ENCODE results near the gene NHERF1. TPM values are rescaled to one million over a fixed set of nuclear protein-coding genes. Genes with fewer than 3 reads are reported as not detected.

Gene NHERF1
- total and polyA plus RNA-seq, 2 of the 13 experiments (the other 11 are each of a cell fraction or from before 2014, with no cell fraction given), result 169 to 269 TPM

DNA sequence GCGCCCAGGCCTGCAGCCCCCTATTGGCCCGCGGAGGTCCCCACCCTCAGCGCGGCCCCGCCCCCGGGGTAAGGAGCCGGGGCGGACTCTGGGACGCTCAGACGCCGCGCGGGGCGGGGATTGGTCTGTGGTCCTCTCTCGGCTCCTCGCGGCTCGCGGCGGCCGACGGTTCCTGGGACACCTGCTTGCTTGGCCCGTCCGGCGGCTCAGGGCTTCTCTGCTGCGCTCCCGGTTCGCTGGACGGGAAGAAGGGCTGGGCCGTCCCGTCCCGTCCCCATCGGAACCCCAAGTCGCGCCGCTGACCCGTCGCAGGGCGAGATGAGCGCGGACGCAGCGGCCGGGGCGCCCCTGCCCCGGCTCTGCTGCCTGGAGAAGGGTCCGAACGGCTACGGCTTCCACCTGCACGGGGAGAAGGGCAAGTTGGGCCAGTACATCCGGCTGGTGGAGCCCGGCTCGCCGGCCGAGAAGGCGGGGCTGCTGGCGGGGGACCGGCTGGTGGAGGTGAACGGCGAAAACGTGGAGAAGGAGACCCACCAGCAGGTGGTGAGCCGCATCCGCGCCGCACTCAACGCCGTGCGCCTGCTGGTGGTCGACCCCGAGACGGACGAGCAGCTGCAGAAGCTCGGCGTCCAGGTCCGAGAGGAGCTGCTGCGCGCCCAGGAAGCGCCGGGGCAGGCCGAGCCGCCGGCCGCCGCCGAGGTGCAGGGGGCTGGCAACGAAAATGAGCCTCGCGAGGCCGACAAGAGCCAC lies at the start of gene NHERF1 (continued):
- TF ChIP-seq, protein P1, sequence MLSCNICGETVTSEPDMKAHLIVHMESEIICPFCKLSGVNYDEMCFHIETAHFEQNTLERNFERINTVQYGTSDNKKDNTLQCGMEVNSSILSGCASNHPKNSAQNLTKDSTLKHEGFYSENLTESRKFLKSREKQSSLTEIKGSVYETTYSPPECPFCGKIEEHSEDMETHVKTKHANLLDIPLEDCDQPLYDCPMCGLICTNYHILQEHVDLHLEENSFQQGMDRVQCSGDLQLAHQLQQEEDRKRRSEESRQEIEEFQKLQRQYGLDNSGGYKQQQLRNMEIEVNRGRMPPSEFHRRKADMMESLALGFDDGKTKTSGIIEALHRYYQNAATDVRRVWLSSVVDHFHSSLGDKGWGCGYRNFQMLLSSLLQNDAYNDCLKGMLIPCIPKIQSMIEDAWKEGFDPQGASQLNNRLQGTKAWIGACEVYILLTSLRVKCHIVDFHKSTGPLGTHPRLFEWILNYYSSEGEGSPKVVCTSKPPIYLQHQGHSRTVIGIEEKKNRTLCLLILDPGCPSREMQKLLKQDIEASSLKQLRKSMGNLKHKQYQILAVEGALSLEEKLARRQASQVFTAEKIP (CRISPR knock-in tag; IDR thresholded peaks at IDR 0.05; ENCODE audit: borderline replicate concordance), result no peak
- TF ChIP-seq MIER2 (CRISPR knock-in tag; IDR thresholded peaks at IDR 0.05) (no peak), SIN3B (IDR thresholded peaks at IDR 0.05; ENCODE audit: low read length) (no peak; the same call in none of the 2 replicates), ZNF674 (CRISPR knock-in tag; IDR thresholded peaks at IDR 0.05; ENCODE audit: low read depth) (peak; percentile 17; the same call in 1 of the 2 replicates), BRCA1 (CRISPR knock-in tag; IDR thresholded peaks at IDR 0.05) (peak; percentile 94), ZNF543 (CRISPR knock-in tag; IDR thresholded peaks at IDR 0.05) (peak; percentile 79; the same call in 1 of the 2 replicates), KDM5B (CRISPR knock-in tag; IDR thresholded peaks at IDR 0.05; ENCODE audit: borderline replicate concordance) (peak; percentile 92), ZSCAN9 (CRISPR knock-in tag; IDR thresholded peaks at IDR 0.05; ENCODE audit: borderline replicate concordance) (peak; percentile 91), MTA3 (CRISPR knock-in tag; IDR thresholded peaks at IDR 0.05) (no peak), NCOA1 (CRISPR knock-in tag; IDR thresholded peaks at IDR 0.05) (peak; percentile 96), AHR (CRISPR knock-in tag; IDR thresholded peaks at IDR 0.05) (peak; percentile 90), ZSCAN20 (CRISPR knock-in tag; IDR thresholded peaks at IDR 0.05; ENCODE audit: borderline replicate concordance) (peak; percentile 91), ZNF446 (CRISPR knock-in tag; IDR thresholded peaks at IDR 0.05) (peak; percentile 96), TARDBP (CRISPR knock-in tag; IDR thresholded peaks at IDR 0.05) (peak; percentile 51; the same call in 1 of the 2 replicates), SOX6 (IDR thresholded peaks at IDR 0.05) (no peak), SOX6 (CRISPR knock-in tag; IDR thresholded peaks at IDR 0.05) (peak; percentile 64), CCAR2 (optimal IDR thresholded peaks at IDR 0.05; ENCODE audit: low read depth, low read length) (no peak)
- TF ChIP-seq, protein P2, sequence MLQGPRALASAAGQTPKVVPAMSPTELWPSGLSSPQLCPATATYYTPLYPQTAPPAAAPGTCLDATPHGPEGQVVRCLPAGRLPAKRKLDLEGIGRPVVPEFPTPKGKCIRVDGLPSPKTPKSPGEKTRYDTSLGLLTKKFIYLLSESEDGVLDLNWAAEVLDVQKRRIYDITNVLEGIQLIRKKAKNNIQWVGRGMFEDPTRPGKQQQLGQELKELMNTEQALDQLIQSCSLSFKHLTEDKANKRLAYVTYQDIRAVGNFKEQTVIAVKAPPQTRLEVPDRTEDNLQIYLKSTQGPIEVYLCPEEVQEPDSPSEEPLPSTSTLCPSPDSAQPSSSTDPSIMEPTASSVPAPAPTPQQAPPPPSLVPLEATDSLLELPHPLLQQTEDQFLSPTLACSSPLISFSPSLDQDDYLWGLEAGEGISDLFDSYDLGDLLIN (CRISPR knock-in tag; IDR thresholded peaks at IDR 0.05; ENCODE audit: borderline replicate concordance), result peak; percentile 89
- TF ChIP-seq, protein P3, sequence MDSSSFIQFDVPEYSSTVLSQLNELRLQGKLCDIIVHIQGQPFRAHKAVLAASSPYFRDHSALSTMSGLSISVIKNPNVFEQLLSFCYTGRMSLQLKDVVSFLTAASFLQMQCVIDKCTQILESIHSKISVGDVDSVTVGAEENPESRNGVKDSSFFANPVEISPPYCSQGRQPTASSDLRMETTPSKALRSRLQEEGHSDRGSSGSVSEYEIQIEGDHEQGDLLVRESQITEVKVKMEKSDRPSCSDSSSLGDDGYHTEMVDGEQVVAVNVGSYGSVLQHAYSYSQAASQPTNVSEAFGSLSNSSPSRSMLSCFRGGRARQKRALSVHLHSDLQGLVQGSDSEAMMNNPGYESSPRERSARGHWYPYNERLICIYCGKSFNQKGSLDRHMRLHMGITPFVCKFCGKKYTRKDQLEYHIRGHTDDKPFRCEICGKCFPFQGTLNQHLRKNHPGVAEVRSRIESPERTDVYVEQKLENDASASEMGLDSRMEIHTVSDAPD (CRISPR knock-in tag; IDR thresholded peaks at IDR 0.05), result peak; percentile 66; the same call in 1 of the 2 replicates
- TF ChIP-seq, protein P4, sequence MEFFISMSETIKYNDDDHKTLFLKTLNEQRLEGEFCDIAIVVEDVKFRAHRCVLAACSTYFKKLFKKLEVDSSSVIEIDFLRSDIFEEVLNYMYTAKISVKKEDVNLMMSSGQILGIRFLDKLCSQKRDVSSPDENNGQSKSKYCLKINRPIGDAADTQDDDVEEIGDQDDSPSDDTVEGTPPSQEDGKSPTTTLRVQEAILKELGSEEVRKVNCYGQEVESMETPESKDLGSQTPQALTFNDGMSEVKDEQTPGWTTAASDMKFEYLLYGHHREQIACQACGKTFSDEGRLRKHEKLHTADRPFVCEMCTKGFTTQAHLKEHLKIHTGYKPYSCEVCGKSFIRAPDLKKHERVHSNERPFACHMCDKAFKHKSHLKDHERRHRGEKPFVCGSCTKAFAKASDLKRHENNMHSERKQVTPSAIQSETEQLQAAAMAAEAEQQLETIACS (CRISPR knock-in tag; IDR thresholded peaks at IDR 0.05), result peak; percentile 39; the same call in 1 of the 2 replicates
- TF ChIP-seq, protein P5, sequence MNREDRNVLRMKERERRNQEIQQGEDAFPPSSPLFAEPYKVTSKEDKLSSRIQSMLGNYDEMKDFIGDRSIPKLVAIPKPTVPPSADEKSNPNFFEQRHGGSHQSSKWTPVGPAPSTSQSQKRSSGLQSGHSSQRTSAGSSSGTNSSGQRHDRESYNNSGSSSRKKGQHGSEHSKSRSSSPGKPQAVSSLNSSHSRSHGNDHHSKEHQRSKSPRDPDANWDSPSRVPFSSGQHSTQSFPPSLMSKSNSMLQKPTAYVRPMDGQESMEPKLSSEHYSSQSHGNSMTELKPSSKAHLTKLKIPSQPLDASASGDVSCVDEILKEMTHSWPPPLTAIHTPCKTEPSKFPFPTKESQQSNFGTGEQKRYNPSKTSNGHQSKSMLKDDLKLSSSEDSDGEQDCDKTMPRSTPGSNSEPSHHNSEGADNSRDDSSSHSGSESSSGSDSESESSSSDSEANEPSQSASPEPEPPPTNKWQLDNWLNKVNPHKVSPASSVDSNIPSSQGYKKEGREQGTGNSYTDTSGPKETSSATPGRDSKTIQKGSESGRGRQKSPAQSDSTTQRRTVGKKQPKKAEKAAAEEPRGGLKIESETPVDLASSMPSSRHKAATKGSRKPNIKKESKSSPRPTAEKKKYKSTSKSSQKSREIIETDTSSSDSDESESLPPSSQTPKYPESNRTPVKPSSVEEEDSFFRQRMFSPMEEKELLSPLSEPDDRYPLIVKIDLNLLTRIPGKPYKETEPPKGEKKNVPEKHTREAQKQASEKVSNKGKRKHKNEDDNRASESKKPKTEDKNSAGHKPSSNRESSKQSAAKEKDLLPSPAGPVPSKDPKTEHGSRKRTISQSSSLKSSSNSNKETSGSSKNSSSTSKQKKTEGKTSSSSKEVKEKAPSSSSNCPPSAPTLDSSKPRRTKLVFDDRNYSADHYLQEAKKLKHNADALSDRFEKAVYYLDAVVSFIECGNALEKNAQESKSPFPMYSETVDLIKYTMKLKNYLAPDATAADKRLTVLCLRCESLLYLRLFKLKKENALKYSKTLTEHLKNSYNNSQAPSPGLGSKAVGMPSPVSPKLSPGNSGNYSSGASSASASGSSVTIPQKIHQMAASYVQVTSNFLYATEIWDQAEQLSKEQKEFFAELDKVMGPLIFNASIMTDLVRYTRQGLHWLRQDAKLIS (CRISPR knock-in tag; IDR thresholded peaks at IDR 0.05), result peak; percentile 98
